ENCODE results near the gene TMPRSS5. TPM values are rescaled to one million over a fixed set of nuclear protein-coding genes. Genes with fewer than 3 reads are reported as not detected.

Gene TMPRSS5
- polyA plus RNA-seq, 1 donor from 2014 or later = 2.6 TPM

DNA sequence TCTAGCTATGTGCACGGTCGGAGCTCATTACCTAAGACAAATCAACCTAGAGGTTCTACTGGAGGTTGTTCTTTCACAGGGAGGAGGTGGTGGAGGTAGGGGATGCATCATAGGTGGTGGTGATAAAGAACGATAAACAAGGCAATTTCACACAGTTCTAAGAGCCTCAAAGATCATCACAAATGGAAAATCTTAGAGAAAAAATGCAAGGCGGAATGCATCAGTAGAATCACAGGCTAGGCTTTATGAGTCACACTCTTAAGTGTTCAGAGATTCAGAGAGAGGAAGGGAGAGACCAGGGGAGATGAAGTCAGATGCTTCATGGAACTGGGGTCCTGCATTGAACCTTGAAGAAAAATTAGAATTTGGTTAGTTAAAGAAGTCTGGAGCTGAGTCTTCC lies 58.3 kb downstream of the TMPRSS5 start:
- H4K20me1 ChIP-seq (ENCODE audit: insufficient read depth) = no peaks in the 10 kb centered on the region
- H3K4me2 ChIP-seq (ENCODE audit: low read length) = no peak overlapping the region
- H3K9ac ChIP-seq (ENCODE audit: low read length) = no peak overlapping the region
- H3K9me2 ChIP-seq (ENCODE audit: insufficient read depth, low read length) = no peaks in the 10 kb centered on the region
- no peak overlapping the region for H3K4me3 ChIP-seq (ENCODE audit: low read length)
- no peaks in the 10 kb centered on the region for H3K27me3 ChIP-seq (ENCODE audit: insufficient read depth, low read depth, low read length)
- H2AFZ ChIP-seq (ENCODE audit: low read depth, low read length) = no peak overlapping the region
- no peaks in the 10 kb centered on the region for H3K36me3 ChIP-seq (ENCODE audit: insufficient read depth, low read length)
- TF ChIP-seq CTCF (IDR thresholded peaks at IDR 0.05; ENCODE audit: poor library complexity, severe bottlenecking) (no peak), SMC3 (conservative IDR thresholded peaks at IDR 0.05; ENCODE audit: poor library complexity) (no peak), POLR2AphosphoS5 (IDR thresholded peaks at IDR 0.05) (no peak), TAF1 (IDR thresholded peaks at IDR 0.05; ENCODE audit: low read depth) (no peak), REST (IDR thresholded peaks at IDR 0.05; ENCODE audit: borderline replicate concordance) (no peak), EZH2 (IDR thresholded peaks at IDR 0.05; ENCODE audit: borderline replicate concordance, insufficient read depth, low read length, poor library complexity, severe bottlenecking) (no peak)
- no peak overlapping the region for H3K27ac ChIP-seq (ENCODE audit: low read length)
- no peaks in the 10 kb centered on the region for H3K9me3 ChIP-seq (ENCODE audit: low read length)
- H3F3A ChIP-seq (ENCODE audit: insufficient read depth, low read length, poor library complexity, severe bottlenecking) = no peaks in the 10 kb centered on the region
- no peaks in the 10 kb centered on the region for H3K79me2 ChIP-seq (replicated peaks; ENCODE audit: insufficient read depth, low read length)

DNA sequence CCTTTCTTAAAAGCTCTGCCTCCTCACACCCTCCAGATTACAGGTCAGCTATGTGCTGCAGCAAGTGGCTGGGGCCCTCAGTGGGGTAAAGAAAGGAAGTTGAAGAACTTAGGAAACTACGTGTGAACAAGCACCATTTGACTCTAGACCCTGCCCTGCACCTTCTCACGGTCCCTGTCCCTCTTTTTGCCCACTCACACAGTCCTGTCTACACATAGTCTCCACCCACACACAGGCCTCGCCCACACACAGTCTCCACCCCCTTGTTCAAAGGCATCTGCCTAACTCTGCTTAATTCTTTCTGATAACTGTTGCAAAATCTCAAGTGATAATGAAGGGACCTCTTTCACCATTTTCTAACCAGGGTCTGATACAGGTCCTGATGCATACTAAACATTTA lies 59.0 kb downstream of the TMPRSS5 start:
- H3K36me3 ChIP-seq (ENCODE audit: insufficient read depth, low read length) = no peaks in the 10 kb centered on the region
- no peak overlapping the region for H3K4me2 ChIP-seq (ENCODE audit: low read length)
- TF ChIP-seq SMC3 (conservative IDR thresholded peaks at IDR 0.05; ENCODE audit: poor library complexity) (no peak), TAF1 (IDR thresholded peaks at IDR 0.05; ENCODE audit: low read depth) (no peak), EP300 (conservative IDR thresholded peaks at IDR 0.05; ENCODE audit: poor library complexity, severe bottlenecking) (no peak), MXI1 (conservative IDR thresholded peaks at IDR 0.05; ENCODE audit: poor library complexity, severe bottlenecking) (no peak), REST (IDR thresholded peaks at IDR 0.05; ENCODE audit: borderline replicate concordance) (no peak), CTCF (IDR thresholded peaks at IDR 0.05; ENCODE audit: poor library complexity, severe bottlenecking) (no peak), RAD21 (conservative IDR thresholded peaks at IDR 0.05) (no peak)
- no peak overlapping the region for H2AFZ ChIP-seq (ENCODE audit: low read depth, low read length)
- H3K27me3 ChIP-seq (ENCODE audit: insufficient read depth, low read depth, low read length) = no peaks in the 10 kb centered on the region
- no peaks in the 10 kb centered on the region for H3F3A ChIP-seq (ENCODE audit: insufficient read depth, low read length, poor library complexity, severe bottlenecking)
- H3K79me2 ChIP-seq (replicated peaks; ENCODE audit: insufficient read depth, low read length) = no peaks in the 10 kb centered on the region
- no peaks in the 10 kb centered on the region for H3K9me3 ChIP-seq (ENCODE audit: low read length)
- H4K20me1 ChIP-seq (ENCODE audit: insufficient read depth) = no peaks in the 10 kb centered on the region
- H3K4me3 ChIP-seq (ENCODE audit: low read length) = no peak overlapping the region
- no peak overlapping the region for H3K9ac ChIP-seq (ENCODE audit: low read length)
- no peaks in the 10 kb centered on the region for H3K9me2 ChIP-seq (ENCODE audit: insufficient read depth, low read length)
- H3K27ac ChIP-seq (ENCODE audit: low read length) = no peak overlapping the region
